Measurements from ENCODE around the gene CLIC4.

- no peak for TF ChIP-seq CTCF (conservative IDR thresholded peaks at IDR 0.05)
- no peak for TF ChIP-seq EZH2 (IDR thresholded peaks at IDR 0.05; ENCODE audit: low read depth)
Observed at GRCh38 chr1:24795236-24795635, 50.0 kb downstream of the CLIC4 start.
